ENCODE results near the gene SPATA32.
"Not testable (repeated sequence)": the region's sequence is repeated elsewhere in the genome, so short reads cannot be mapped to it uniquely, and the experiment has no call there.

DNA sequence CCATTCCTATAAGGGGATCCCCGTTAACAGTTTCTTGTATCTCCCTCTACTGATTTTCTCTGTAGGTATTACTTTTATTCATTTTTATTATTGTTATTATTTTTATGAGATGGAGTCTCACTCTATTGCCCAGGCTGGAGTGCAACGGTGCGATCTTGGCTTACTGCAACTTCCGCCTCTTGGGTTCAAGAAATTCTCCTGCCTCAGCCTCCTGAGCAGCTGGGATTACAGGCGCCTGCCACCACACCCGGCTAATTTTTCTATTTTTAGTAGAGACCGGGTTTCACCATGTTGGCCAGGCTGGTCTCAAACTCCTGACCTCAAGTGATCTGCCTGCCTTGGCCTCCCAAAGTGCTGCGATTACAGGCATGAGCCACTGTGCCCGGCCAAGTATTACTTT is 40.3 kb upstream of the SPATA32 start:
- TF ChIP-seq, protein P1, sequence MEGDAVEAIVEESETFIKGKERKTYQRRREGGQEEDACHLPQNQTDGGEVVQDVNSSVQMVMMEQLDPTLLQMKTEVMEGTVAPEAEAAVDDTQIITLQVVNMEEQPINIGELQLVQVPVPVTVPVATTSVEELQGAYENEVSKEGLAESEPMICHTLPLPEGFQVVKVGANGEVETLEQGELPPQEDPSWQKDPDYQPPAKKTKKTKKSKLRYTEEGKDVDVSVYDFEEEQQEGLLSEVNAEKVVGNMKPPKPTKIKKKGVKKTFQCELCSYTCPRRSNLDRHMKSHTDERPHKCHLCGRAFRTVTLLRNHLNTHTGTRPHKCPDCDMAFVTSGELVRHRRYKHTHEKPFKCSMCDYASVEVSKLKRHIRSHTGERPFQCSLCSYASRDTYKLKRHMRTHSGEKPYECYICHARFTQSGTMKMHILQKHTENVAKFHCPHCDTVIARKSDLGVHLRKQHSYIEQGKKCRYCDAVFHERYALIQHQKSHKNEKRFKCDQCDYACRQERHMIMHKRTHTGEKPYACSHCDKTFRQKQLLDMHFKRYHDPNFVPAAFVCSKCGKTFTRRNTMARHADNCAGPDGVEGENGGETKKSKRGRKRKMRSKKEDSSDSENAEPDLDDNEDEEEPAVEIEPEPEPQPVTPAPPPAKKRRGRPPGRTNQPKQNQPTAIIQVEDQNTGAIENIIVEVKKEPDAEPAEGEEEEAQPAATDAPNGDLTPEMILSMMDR (conservative IDR thresholded peaks at IDR 0.05) = not testable (repeated sequence)
- TF ChIP-seq ZFX (IDR thresholded peaks at IDR 0.05) = not testable (repeated sequence)

Measured in C4-2B (cell line).